HG03565 (cell line): ENCODE measurements around the gene RGS18.
"Not testable (repeated sequence)": the region's sequence is repeated elsewhere in the genome, so short reads cannot be mapped to it uniquely, and the experiment has no call there.

Experiments used
- ATAC-seq: cut with Tn5 transposase; IDR thresholded peaks from one replicate; pipeline ENCODE4 v1.9.1; 2021; ENCODE audit warnings: mild to moderate bottlenecking, moderate library complexity; ENCODE audit not compliant: unreplicated experiment

RGS18 gene

GRCh38 chr1:192158181-192158580, at the start of gene RGS18:
Gene RGS18, plus strand, starts transcription at chr1:192158462. Its CDS starts 176 bp downstream, at chr1:192158638.
- ATAC-seq, result peak; percentile 85

- no peak for ATAC-seq
These were observed 48.7 kb upstream of the RGS18 start for GRCh38 chr1:192109576-192109975.

- ATAC-seq, result no peak
These were observed 43.3 kb upstream of the RGS18 start for GRCh38 chr1:192115000-192115399.

GRCh38 chr1:192118881-192119405, 39.3 kb upstream of the RGS18 start:
- no peak for ATAC-seq

- no peak for ATAC-seq
These were observed 38.6 kb upstream of the RGS18 start for GRCh38 chr1:192119701-192120100.

GRCh38 chr1:192122668-192123067, 35.6 kb upstream of the RGS18 start:
- ATAC-seq, result no peak

- no peak for ATAC-seq
These were observed 35.0 kb upstream of the RGS18 start for GRCh38 chr1:192123212-192123611.

GRCh38 chr1:192126030-192126619, 32.1 kb upstream of the RGS18 start:
- no peak for ATAC-seq

GRCh38 chr1:192130175-192130574, 28.1 kb upstream of the RGS18 start:
- no peak for ATAC-seq

- ATAC-seq, result not testable (repeated sequence)
These were observed 27.4 kb upstream of the RGS18 start for GRCh38 chr1:192130865-192131264.

GRCh38 chr1:192131914-192132313, 26.3 kb upstream of the RGS18 start:
- ATAC-seq, result no peak

GRCh38 chr1:192133350-192133926, 24.8 kb upstream of the RGS18 start:
- no peak for ATAC-seq

GRCh38 chr1:192140382-192140781, 17.9 kb upstream of the RGS18 start:
- ATAC-seq, result no peak

- no peak for ATAC-seq
These were observed 11.0 kb upstream of the RGS18 start for GRCh38 chr1:192147221-192147620.

- no peak for ATAC-seq
These were observed 10.6 kb upstream of the RGS18 start for GRCh38 chr1:192147696-192148095.

- ATAC-seq, result no peak
These were observed 7.1 kb upstream of the RGS18 start for GRCh38 chr1:192151176-192151575.

- no peak for ATAC-seq
These were observed 5.0 kb upstream of the RGS18 start for GRCh38 chr1:192153276-192153675.

- ATAC-seq, result no peak
These were observed 1.2 kb upstream of the RGS18 start for GRCh38 chr1:192157067-192157466.

GRCh38 chr1:192159014-192159413, 752 bp downstream of the RGS18 start:
- no peak for ATAC-seq

GRCh38 chr1:192159781-192160180, 1.5 kb downstream of the RGS18 start:
- ATAC-seq, result no peak

- ATAC-seq, result no peak
These were observed 1.9 kb downstream of the RGS18 start for GRCh38 chr1:192160196-192160595.

- ATAC-seq, result no peak
These were observed 3.7 kb downstream of the RGS18 start for GRCh38 chr1:192161976-192162375.

- ATAC-seq, result no peak
These were observed 4.1 kb downstream of the RGS18 start for GRCh38 chr1:192162376-192162775.
